Measurements from ENCODE around the gene NNT.
"Not testable (repeated sequence)": the region's sequence is repeated elsewhere in the genome, so short reads cannot be mapped to it uniquely, and the experiment has no call there.

The NNT gene

DNA sequence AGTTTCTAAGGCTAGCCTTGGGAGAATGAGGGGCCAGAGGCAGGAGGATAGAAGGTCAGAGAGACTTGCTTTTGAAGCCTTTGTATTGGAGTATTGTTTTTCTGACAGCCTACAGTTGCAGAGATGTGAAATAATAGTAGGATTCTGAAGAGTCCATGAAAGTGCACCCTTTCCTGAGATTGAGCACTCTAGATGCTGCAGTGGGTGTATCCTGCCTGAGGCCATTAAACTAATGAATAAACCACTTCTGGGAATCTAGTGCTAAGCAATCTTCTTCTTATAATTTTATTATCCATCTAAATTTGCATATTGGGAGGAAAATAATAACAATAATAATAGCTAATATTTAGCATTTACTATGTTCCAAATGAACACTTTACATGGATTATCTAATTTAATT is 19.3 kb upstream of the NNT start:
- TF ChIP-seq, protein P1, sequence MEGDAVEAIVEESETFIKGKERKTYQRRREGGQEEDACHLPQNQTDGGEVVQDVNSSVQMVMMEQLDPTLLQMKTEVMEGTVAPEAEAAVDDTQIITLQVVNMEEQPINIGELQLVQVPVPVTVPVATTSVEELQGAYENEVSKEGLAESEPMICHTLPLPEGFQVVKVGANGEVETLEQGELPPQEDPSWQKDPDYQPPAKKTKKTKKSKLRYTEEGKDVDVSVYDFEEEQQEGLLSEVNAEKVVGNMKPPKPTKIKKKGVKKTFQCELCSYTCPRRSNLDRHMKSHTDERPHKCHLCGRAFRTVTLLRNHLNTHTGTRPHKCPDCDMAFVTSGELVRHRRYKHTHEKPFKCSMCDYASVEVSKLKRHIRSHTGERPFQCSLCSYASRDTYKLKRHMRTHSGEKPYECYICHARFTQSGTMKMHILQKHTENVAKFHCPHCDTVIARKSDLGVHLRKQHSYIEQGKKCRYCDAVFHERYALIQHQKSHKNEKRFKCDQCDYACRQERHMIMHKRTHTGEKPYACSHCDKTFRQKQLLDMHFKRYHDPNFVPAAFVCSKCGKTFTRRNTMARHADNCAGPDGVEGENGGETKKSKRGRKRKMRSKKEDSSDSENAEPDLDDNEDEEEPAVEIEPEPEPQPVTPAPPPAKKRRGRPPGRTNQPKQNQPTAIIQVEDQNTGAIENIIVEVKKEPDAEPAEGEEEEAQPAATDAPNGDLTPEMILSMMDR (IDR thresholded peaks at IDR 0.05; ENCODE audit: insufficient read depth, low read depth, low read length, missing control alignments): no peak
- no peak for DNase-seq (ENCODE audit: low read depth)
- no peak overlapping the region for H3K4me3 ChIP-seq (ENCODE audit: low read depth, low read length)

DNA sequence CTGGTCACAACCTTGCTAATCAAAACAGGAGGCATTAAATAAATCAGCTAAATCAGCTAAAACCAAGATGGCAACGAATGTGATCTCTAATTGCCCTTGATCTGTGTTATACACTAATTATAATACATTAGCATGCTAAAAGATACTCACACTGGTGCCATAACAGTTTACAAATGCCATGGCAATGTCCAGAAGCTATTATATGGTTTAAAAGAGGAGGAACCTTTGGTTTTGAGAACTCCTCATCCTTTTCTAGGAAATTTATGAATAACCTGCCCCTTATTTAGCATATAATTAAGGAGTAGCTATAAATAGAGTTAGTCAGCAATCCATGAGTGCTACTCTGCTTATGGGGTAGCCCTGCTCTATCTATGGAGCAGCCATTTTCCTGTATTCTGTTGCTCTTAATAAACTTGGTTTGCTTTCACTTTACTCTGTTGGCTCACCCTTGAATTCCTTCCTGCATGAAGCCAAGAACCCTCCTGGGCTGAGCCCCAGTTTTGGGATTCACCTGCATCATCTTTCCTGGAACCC is 18.7 kb upstream of the NNT start:
- H3K4me3 ChIP-seq (ENCODE audit: low read depth, low read length): no peak overlapping the region
- no peak for DNase-seq (ENCODE audit: low read depth)
- TF ChIP-seq, protein P1 (IDR thresholded peaks at IDR 0.05; ENCODE audit: insufficient read depth, low read depth, low read length, missing control alignments): no peak

DNA sequence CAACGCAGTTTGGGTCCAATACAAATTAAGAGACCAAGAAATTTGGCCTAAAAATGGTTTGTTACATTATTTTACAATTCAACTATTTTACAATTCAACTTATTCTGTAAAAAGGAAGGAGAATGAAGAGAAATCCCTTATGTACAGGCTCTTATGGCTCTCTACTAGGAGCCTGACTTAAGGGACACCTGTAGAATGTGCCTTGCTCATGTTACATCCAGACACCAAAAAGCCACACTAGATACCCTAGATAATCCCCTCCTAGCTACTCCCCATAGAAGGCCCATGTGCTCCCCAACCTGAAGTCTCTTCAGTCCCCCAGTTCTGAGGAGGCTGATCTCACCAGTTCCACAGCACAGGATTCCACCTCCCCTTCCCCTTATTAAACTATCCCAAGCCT is 14.1 kb upstream of the NNT start:
- TF ChIP-seq, protein P1 (IDR thresholded peaks at IDR 0.05; ENCODE audit: insufficient read depth, low read depth, low read length, missing control alignments): no peak
- no peak overlapping the region for H3K4me3 ChIP-seq (ENCODE audit: low read depth, low read length)
- no peak for DNase-seq (ENCODE audit: low read depth)

DNA sequence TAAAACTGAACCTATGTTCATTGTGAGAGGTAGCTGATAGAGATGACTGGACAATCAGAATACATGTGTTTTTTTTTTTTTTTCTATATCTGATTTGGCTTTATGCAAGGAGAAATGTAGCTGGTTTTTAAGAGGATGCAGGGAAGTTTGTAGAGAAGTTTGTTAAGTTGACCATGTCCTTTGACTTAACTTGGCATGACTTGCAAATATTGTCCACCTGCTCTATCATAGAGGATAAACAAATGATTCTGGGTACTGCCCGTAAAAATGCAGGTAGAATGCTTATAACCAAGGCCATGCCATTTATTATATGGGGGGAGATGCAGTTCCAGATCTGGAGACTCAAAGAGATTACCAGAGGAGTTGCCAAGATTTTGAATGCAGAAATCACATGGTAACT is 13.7 kb upstream of the NNT start:
- TF ChIP-seq, protein P1 (IDR thresholded peaks at IDR 0.05; ENCODE audit: insufficient read depth, low read depth, low read length, missing control alignments): no peak
- no peak for DNase-seq (ENCODE audit: low read depth)
- no peak overlapping the region for H3K4me3 ChIP-seq (ENCODE audit: low read depth, low read length)

DNA sequence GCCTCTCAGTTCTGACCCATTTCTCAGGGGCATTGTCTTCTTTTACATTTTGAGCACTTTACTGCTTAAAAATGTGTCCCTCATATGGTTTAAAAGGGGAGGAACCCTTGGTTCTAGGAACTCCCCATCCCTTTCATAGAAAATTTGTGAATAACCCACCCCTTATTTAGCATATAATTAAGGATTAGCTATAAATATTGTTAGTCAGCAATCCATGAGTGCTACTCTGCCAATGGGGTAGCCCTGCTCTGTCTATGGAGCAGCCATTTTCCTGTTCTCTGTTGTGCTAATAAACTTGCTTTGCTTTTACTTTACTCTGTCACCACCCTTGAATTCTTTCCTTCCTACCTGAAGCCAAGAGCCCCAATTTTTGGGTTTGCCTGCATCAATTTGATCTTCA is 12.3 kb upstream of the NNT start:
- DNase-seq (ENCODE audit: low read depth): no peak
- TF ChIP-seq, protein P1 (IDR thresholded peaks at IDR 0.05; ENCODE audit: insufficient read depth, low read depth, low read length, missing control alignments): no peak
- no peak overlapping the region for H3K4me3 ChIP-seq (ENCODE audit: low read depth, low read length)

DNA sequence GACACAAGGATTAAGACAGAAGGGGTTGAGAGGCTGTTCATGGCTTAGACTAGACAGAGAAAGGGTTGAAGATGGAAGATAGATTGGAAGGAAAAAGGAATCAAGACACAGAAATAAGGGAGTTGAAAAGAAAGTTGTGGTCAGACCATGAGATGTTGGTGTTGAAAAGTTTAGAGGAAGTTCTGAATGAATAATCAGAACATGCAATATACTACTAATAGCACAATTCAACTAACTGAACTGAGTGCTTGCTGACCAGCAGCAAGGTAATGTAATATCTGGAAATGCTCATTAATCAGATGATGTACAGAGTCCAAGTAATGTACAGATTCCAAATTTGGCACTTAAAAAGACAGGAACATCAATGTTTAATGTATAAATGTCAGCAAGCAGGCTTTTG is 10.6 kb upstream of the NNT start:
- H3K4me3 ChIP-seq (ENCODE audit: low read depth, low read length): no peak overlapping the region
- TF ChIP-seq, protein P1 (IDR thresholded peaks at IDR 0.05; ENCODE audit: insufficient read depth, low read depth, low read length, missing control alignments): no peak
- DNase-seq (ENCODE audit: low read depth): no peak

DNA sequence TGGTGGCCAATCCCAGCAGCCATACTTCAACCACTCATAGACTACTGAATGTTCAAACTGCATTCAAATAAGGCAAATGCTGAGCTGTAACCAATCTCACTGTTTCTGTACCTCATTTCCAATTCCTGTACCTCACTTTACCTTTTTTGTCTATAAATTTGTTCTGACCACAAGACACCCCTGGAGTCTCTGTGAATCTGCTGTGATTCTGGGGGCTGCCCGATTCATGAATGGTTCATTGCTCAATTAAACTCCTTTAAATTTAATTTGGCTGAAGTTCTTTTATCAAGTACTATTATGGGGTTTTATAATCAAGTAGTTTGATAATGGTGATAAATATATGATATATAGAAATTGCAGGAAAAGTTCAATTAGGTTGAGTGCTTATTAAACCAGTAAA is 4.1 kb upstream of the NNT start:
- H3K4me3 ChIP-seq (ENCODE audit: low read depth, low read length); DNase-seq (ENCODE audit: low read depth): not testable (repeated sequence)

Measured in GM12865 (cell line).